SK-N-SH (cell line): ENCODE measurements around the gene ELMO1. TPM values are rescaled to one million over a fixed set of nuclear protein-coding genes. Genes with fewer than 3 reads are reported as not detected.

Source experiments
- CTCF ChIA-PET: fragments of 300-600, 350-600 bp; formaldehyde crosslinking; extraction: SDS; loops from one replicate; lab custom pipeline; 2021; lab: Yijun Ruan, JAX
- POLR2A ChIA-PET: fragments of 350-600 bp; sonication (Branson Sonifier 250); formaldehyde crosslinking; extraction: SDS; loops from one replicate; lab custom pipeline; 2020; ENCODE audit warnings: antibody characterized with exemption, inconsistent platforms; lab: Yijun Ruan, JAX
- DNase-seq: peaks from one replicate; pipeline ENCODE4 v3.0.0; 2012
- H2AFZ ChIP-seq: fragments of 200-600 bp; sonication (generic); 2 replicates; pipeline ENCODE4 v1.8.1; 2016; ENCODE audit warnings: antibody characterized with exemption, mild to moderate bottlenecking, low read depth
- H3F3A ChIP-seq: fragments of 200-600 bp; sonication (generic); replicated peaks from 2 replicates; pipeline ENCODE3; 2016; ENCODE audit warnings: antibody characterized with exemption, mild to moderate bottlenecking; ENCODE audit not compliant: insufficient read depth
- H3K27ac ChIP-seq, 2 experiments: fragments of 200-500 bp in 1 of 2; fragments of 200-600 bp in 1 of 2; sonication (Bioruptor generic) in 1 of 2; sonication (generic), shearing (Covaris generic) in 1 of 2; 2 replicates each; pipeline versions ENCODE4 v1.5.1 to v1.6.1; 2014 to 2016; ENCODE audit warnings: low read depth in 2 of 2, inconsistent platforms in 1 of 2, low read length in 1 of 2, mild to moderate bottlenecking in 1 of 2, mixed read lengths in 1 of 2
- H3K27me3 ChIP-seq: fragments of 200-600 bp; sonication (generic), shearing (Covaris generic); 2 replicates; pipeline ENCODE4 v1.6.1; 2016; ENCODE audit warnings: mixed run types; ENCODE audit not compliant: insufficient read depth
- H3K36me3 ChIP-seq, 2 experiments: fragments of 200-500 bp in 1 of 2; fragments of 200-600 bp in 1 of 2; sonication (Bioruptor generic) in 1 of 2; sonication (generic) in 1 of 2; replicated peaks in 1 of 2; 2 replicates each; pipeline versions ENCODE3 to v1.5.1; 2014 to 2016; ENCODE audit warnings: low read length in 1 of 2, mild to moderate bottlenecking in 1 of 2; ENCODE audit not compliant: insufficient read depth in 2 of 2, control insufficient read depth in 1 of 2
- H3K4me1 ChIP-seq, 2 experiments: fragments of 200-500 bp in 1 of 2; fragments of 200-600 bp in 1 of 2; sonication (Bioruptor generic) in 1 of 2; sonication (generic), shearing (Covaris generic) in 1 of 2; 2 replicates each; pipeline versions ENCODE4 v1.5.1 to v1.6.1; 2014 to 2016; ENCODE audit warnings: low read depth in 1 of 2, low read length in 1 of 2, mixed run types in 1 of 2; ENCODE audit not compliant: insufficient read depth in 2 of 2, control insufficient read depth in 1 of 2
- H3K4me2 ChIP-seq: fragments of 200-600 bp; sonication (generic), shearing (Covaris generic); 2 replicates; pipeline ENCODE4 v1.6.1; 2017; ENCODE audit warnings: mixed run types
- H3K4me3 ChIP-seq, 2 experiments: fragments of 200-500 bp in 1 of 2; fragments of 200-600 bp in 1 of 2; sonication (Bioruptor generic) in 1 of 2; sonication (generic), shearing (Covaris generic) in 1 of 2; 2 replicates each; pipeline versions ENCODE4 v1.5.1 to v1.8.1; 2014 to 2016; ENCODE audit warnings: low read depth in 2 of 2, inconsistent platforms in 1 of 2, low read length in 1 of 2, mild to moderate bottlenecking in 1 of 2, mixed read lengths in 1 of 2, moderate library complexity in 1 of 2
- H3K79me2 ChIP-seq: fragments of 200-600 bp; sonication (generic); 2 replicates; pipeline ENCODE4 v1.8.1; 2017; ENCODE audit warnings: mild to moderate bottlenecking; ENCODE audit not compliant: insufficient read depth
- H3K9ac ChIP-seq: fragments of 200-600 bp; sonication (generic); 2 replicates; pipeline ENCODE4 v1.6.1; 2017; ENCODE audit warnings: mixed run types
- H3K9me2 ChIP-seq: fragments of 200-600 bp; sonication (generic); 2 replicates; pipeline ENCODE4 v1.6.1; 2017; ENCODE audit warnings: mixed run types
- H3K9me3 ChIP-seq: fragments of 200-600 bp; sonication (generic); 2 replicates; pipeline ENCODE4 v1.6.1; 2017; ENCODE audit warnings: mixed run types, mild to moderate bottlenecking, moderate library complexity
- H4K20me1 ChIP-seq: fragments of 200-600 bp; sonication (generic); 2 replicates; pipeline ENCODE4 v1.6.1; 2017; ENCODE audit warnings: mild to moderate bottlenecking, mixed run types; ENCODE audit not compliant: insufficient read depth
- EP300 ChIP-seq, 2 experiments: IDR thresholded peaks; 2 replicates each; pipeline versions ENCODE4 v1.4.0 to v1.6.1; 2012; ENCODE audit warnings: borderline replicate concordance in 1 of 2, low read depth in 1 of 2, low read length in 1 of 2
- EZH2phosphoT487 ChIP-seq: fragments of 200-600 bp; sonication (generic); IDR thresholded peaks from 2 replicates; pipeline ENCODE4 v1.6.1; 2017; ENCODE audit warnings: low read depth, mixed run types, mild to moderate bottlenecking, antibody characterized with exemption, moderate library complexity, borderline replicate concordance
- FOXM1 ChIP-seq: IDR thresholded peaks from 2 replicates; pipeline ENCODE4 v1.4.0; 2012; ENCODE audit warnings: low read depth, mild to moderate bottlenecking
- GATA2 ChIP-seq: sonication (generic); formaldehyde crosslinking; IDR thresholded peaks from 2 replicates; pipeline ENCODE4 v1.5.0; 2020; ENCODE audit warnings: mild to moderate bottlenecking, missing genetic modification reagents
- JUND ChIP-seq: IDR thresholded peaks from 2 replicates; pipeline ENCODE4 v1.4.0; 2012
- MXI1 ChIP-seq: IDR thresholded peaks from 2 replicates; pipeline ENCODE4 v1.6.1; 2012; ENCODE audit warnings: mild to moderate bottlenecking, low read depth, low read length, improper control_type of control experiment
- NFIC ChIP-seq: IDR thresholded peaks from 2 replicates; pipeline ENCODE4 v1.4.0; 2012; ENCODE audit warnings: borderline replicate concordance
- POLR2AphosphoS5 ChIP-seq: IDR thresholded peaks from 2 replicates; pipeline ENCODE4 v1.6.1; 2012; ENCODE audit warnings: low read depth, low read length
- RFX5 ChIP-seq: IDR thresholded peaks from 2 replicates; pipeline ENCODE4 v1.6.1; 2012; ENCODE audit warnings: mild to moderate bottlenecking, improper control_type of control experiment, low read length
- SIN3A ChIP-seq: IDR thresholded peaks from 2 replicates; pipeline ENCODE4 v1.6.1; 2012; ENCODE audit warnings: low read depth, mild to moderate bottlenecking, low read length, moderate library complexity, borderline replicate concordance
- TAF1 ChIP-seq: IDR thresholded peaks from 2 replicates; pipeline ENCODE4 v1.6.1; 2012; ENCODE audit warnings: low read depth, mild to moderate bottlenecking, low read length, moderate library complexity, borderline replicate concordance
- TEAD4 ChIP-seq: IDR thresholded peaks from 2 replicates; pipeline ENCODE4 v1.4.0; 2012; ENCODE audit warnings: mild to moderate bottlenecking, borderline replicate concordance; ENCODE audit not compliant: insufficient read depth
- USF1 ChIP-seq: IDR thresholded peaks from 2 replicates; pipeline ENCODE4 v1.4.0; 2012; ENCODE audit warnings: low read depth, borderline replicate concordance
- WGBS: methylation state at CpG from one replicate; pipeline ENCODE4 v1.1.6; 2017; ENCODE audit warnings: low lambda C conversion rate; 5-methylcytosine and 5-hydroxymethylcytosine counted together
- polyA plus RNA-seq, 3 experiments: library from polyadenylated mRNA; depleted of rRNA; stranded (reverse); fragments of >200 nt; gene quantifications; 2 replicates each; pipeline ENCODE4 v1.2.3, GENCODE V29; 2012
- TF ChIP-seq, protein P1 (sequence below): IDR thresholded peaks from 2 replicates; pipeline ENCODE4 v1.6.1; 2012; ENCODE audit warnings: mild to moderate bottlenecking, low read depth, low read length, moderate library complexity
- TF ChIP-seq, protein P2 (sequence below): fragments of 150-350 bp; IDR thresholded peaks from 2 replicates; pipeline ENCODE4 v1.6.1; 2017; ENCODE audit warnings: antibody characterized with exemption, low read length, low read depth, borderline replicate concordance

The ELMO1 gene
- polyA plus RNA-seq, 1 of the 3 experiments (the other 2 are of a cell fraction), result 0.64 TPM

GRCh38 chr7:37144423-37144822 is 304.2 kb downstream of the ELMO1 start:
- Histone ChIP-seq H3K4me2 (no peak overlapping the region), H3F3A (no peaks in the 10 kb centered on the region), H3K9me3 (no peaks in the 10 kb centered on the region)
- no peak for TF ChIP-seq TAF1
- TF ChIP-seq, protein P1, sequence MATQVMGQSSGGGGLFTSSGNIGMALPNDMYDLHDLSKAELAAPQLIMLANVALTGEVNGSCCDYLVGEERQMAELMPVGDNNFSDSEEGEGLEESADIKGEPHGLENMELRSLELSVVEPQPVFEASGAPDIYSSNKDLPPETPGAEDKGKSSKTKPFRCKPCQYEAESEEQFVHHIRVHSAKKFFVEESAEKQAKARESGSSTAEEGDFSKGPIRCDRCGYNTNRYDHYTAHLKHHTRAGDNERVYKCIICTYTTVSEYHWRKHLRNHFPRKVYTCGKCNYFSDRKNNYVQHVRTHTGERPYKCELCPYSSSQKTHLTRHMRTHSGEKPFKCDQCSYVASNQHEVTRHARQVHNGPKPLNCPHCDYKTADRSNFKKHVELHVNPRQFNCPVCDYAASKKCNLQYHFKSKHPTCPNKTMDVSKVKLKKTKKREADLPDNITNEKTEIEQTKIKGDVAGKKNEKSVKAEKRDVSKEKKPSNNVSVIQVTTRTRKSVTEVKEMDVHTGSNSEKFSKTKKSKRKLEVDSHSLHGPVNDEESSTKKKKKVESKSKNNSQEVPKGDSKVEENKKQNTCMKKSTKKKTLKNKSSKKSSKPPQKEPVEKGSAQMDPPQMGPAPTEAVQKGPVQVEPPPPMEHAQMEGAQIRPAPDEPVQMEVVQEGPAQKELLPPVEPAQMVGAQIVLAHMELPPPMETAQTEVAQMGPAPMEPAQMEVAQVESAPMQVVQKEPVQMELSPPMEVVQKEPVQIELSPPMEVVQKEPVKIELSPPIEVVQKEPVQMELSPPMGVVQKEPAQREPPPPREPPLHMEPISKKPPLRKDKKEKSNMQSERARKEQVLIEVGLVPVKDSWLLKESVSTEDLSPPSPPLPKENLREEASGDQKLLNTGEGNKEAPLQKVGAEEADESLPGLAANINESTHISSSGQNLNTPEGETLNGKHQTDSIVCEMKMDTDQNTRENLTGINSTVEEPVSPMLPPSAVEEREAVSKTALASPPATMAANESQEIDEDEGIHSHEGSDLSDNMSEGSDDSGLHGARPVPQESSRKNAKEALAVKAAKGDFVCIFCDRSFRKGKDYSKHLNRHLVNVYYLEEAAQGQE, result no peak
- TF ChIP-seq EZH2phosphoT487, result no peak
- no peak for TF ChIP-seq FOXM1
- TF ChIP-seq SIN3A, result no peak
- no peak for TF ChIP-seq EP300 (IDR thresholded peaks at IDR 0.05; ENCODE audit: borderline replicate concordance in 1 of 2, low read depth in 1 of 2, low read length in 1 of 2)
- TF ChIP-seq NFIC, result no peak
- TF ChIP-seq TEAD4, result no peak
- TF ChIP-seq, all 33 proteins: peak for 0
- Histone ChIP-seq H3K9ac (no peak overlapping the region), H3K79me2 (no peaks in the 10 kb centered on the region), H3K4me1 (no peaks in the 10 kb centered on the region), H3K4me3 (no peak overlapping the region), H3K36me3 (no peaks in the 10 kb centered on the region), H3K27ac (no peak overlapping the region), H3K27me3 (no peaks in the 10 kb centered on the region), H3K9me2 (no peaks in the 10 kb centered on the region), H2AFZ (no peak overlapping the region), H4K20me1 (no peaks in the 10 kb centered on the region)
- POLR2A ChIA-PET, result no interaction called here
- no peak for DNase-seq
- 23% methylated on average over 1 of the region's 1 CpG for WGBS
- CTCF ChIA-PET, result interaction anchor here (0.6 to 2.2 kb wide), 11 partner anchors 13 to 1267 kb away, joined by 3 to 11 read pairs (median 5); no protein-coding TSS in a partner anchor

DNA sequence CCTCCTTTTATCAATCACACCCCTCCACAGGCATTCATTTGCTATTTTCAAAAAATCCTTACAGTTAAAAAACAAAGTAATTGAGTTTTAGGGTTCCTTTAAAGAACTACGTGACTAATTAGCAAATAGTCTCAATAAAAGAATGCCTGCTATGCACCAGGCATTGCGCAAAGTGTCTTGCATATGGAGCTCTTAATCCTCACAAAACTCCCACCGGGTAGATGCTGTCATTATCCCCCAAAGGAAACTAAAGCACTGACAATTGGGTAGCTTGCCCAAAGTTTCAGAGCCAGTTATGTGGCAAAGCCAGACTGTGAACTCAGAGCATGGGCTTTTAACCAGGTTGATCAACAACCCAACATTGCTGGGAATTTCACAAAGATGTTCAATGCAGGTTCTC is 305.7 kb downstream of the ELMO1 start:
- Histone ChIP-seq H2AFZ (no peak overlapping the region), H3K4me2 (no peak overlapping the region), H3K4me3 (no peak overlapping the region), H3K9me3 (no peaks in the 10 kb centered on the region), H3K36me3 (no peaks in the 10 kb centered on the region), H3K79me2 (no peaks in the 10 kb centered on the region), H4K20me1 (no peaks in the 10 kb centered on the region), H3K9ac (no peak overlapping the region), H3K27me3 (no peaks in the 10 kb centered on the region), H3F3A (no peaks in the 10 kb centered on the region), H3K9me2 (no peaks in the 10 kb centered on the region), H3K4me1 (no peaks in the 10 kb centered on the region), H3K27ac (no peak overlapping the region)
- TF ChIP-seq RFX5 (no peak), MXI1 (no peak), USF1 (no peak), GATA2 (CRISPR knock-in tag) (no peak), POLR2AphosphoS5 (no peak), NFIC (no peak), JUND (no peak)
- TF ChIP-seq, protein P2, sequence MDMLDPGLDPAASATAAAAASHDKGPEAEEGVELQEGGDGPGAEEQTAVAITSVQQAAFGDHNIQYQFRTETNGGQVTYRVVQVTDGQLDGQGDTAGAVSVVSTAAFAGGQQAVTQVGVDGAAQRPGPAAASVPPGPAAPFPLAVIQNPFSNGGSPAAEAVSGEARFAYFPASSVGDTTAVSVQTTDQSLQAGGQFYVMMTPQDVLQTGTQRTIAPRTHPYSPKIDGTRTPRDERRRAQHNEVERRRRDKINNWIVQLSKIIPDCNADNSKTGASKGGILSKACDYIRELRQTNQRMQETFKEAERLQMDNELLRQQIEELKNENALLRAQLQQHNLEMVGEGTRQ, result no peak
- WGBS, result 46% methylated on average over 3 of the region's 3 CpGs
- POLR2A ChIA-PET, result no interaction called here
- DNase-seq, result no peak
- CTCF ChIA-PET, result interaction anchor here (1.0 to 1.3 kb wide), 3 partner anchors 12 to 114 kb away, joined by 3 to 4 read pairs (median 3); no protein-coding TSS in a partner anchor
